Endodermal cell (in vitro differentiated cells): ENCODE results near the gene AMDHD2. TPM values are rescaled to one million over a fixed set of nuclear protein-coding genes. Genes with fewer than 3 reads are reported as not detected.
"Not testable (repeated sequence)": the region's sequence is repeated elsewhere in the genome, so short reads cannot be mapped to it uniquely, and the experiment has no call there.

Source experiments
- DNase-seq: peaks from one replicate; pipeline ENCODE4 v3.0.0-alpha.2; 2017
- H3K27ac ChIP-seq: 2 replicates; pipeline ENCODE4 v1.5.1; 2013; ENCODE audit warnings: mild to moderate bottlenecking, low read depth, low read length, moderate library complexity
- H3K27me3 ChIP-seq: 2 replicates; pipeline ENCODE4 v1.6.1; 2013; ENCODE audit warnings: mild to moderate bottlenecking, low read length, moderate library complexity; ENCODE audit not compliant: insufficient read depth, control insufficient read depth, poor library complexity, severe bottlenecking
- H3K36me3 ChIP-seq: 2 replicates; pipeline ENCODE4 v1.7.0; 2013; ENCODE audit warnings: mild to moderate bottlenecking, low read length, moderate library complexity; ENCODE audit not compliant: control insufficient read depth, insufficient read depth
- H3K4me1 ChIP-seq: one replicate; pipeline ENCODE4 v1.7.0; 2013; ENCODE audit warnings: low read length; ENCODE audit not compliant: control insufficient read depth, insufficient read depth
- H3K4me3 ChIP-seq: 2 replicates; pipeline ENCODE4 v1.5.1; 2013; ENCODE audit warnings: mild to moderate bottlenecking, low read length, moderate library complexity
- H3K9ac ChIP-seq: 2 replicates; pipeline ENCODE4 v1.6.1; 2013; ENCODE audit warnings: mild to moderate bottlenecking, low read length, moderate library complexity; ENCODE audit not compliant: poor library complexity, severe bottlenecking; ENCODE audit errors: extremely low read depth
- H3K9me3 ChIP-seq: 2 replicates; pipeline ENCODE4 v1.6.1; 2013; ENCODE audit warnings: mild to moderate bottlenecking, low read length, moderate library complexity; ENCODE audit not compliant: control insufficient read depth
- H3K27ac Mint-ChIP-seq: 2 replicates; pipeline ENCODE4 v1.8.0; 2020; ENCODE audit warnings: mixed read lengths
- H3K27me3 Mint-ChIP-seq: 2 replicates; pipeline ENCODE4 v1.8.0; 2021; ENCODE audit warnings: mild to moderate bottlenecking, mixed read lengths; ENCODE audit not compliant: insufficient read depth
- H3K36me3 Mint-ChIP-seq: 2 replicates; pipeline ENCODE4 v1.8.0; 2020; ENCODE audit warnings: low read depth, mixed read lengths
- H3K4me1 Mint-ChIP-seq: 2 replicates; pipeline ENCODE4 v1.8.0; 2020; ENCODE audit warnings: mixed read lengths
- H3K4me3 Mint-ChIP-seq: 2 replicates; pipeline ENCODE4 v1.8.0; 2020; ENCODE audit warnings: mild to moderate bottlenecking, moderate library complexity, mixed read lengths
- H3K9me3 Mint-ChIP-seq: 2 replicates; pipeline ENCODE4 v1.8.0; 2020; ENCODE audit warnings: mild to moderate bottlenecking, mixed read lengths
- WGBS, 2 experiments: methylation state at CpG; one replicate each; pipeline versions ENCODE4 v1.1.5 to v1.1.7; 2013; ENCODE audit warnings: missing lambda C conversion rate in 2 of 2, mixed read lengths in 1 of 2; ENCODE audit not compliant: insufficient coverage in 1 of 2, insufficient read length in 1 of 2; 5-methylcytosine and 5-hydroxymethylcytosine counted together
- total RNA-seq, 2 donors: library from RNA; stranded (reverse); fragmentation: NEBNext Ultra II Directional in 1 of 2; extraction: Animal tissue kit (Norgen Biotek cat#: 25700) in 1 of 2; gene quantifications; 2 replicates in 1 of 2; 3 replicates in 1 of 2; pipeline ENCODE4 v1.2.1, GENCODE V29; 2021
- TF ChIP-seq, protein P1 (sequence below): fragments of 200-600 bp; sonication (generic); conservative IDR thresholded peaks from 2 replicates; pipeline ENCODE4 v1.5.0; 2021; ENCODE audit warnings: antibody characterized with exemption, mild to moderate bottlenecking

Gene AMDHD2
- total RNA-seq, 2 donors from 2014 or later: 74.6 to 82.2 TPM

DNA sequence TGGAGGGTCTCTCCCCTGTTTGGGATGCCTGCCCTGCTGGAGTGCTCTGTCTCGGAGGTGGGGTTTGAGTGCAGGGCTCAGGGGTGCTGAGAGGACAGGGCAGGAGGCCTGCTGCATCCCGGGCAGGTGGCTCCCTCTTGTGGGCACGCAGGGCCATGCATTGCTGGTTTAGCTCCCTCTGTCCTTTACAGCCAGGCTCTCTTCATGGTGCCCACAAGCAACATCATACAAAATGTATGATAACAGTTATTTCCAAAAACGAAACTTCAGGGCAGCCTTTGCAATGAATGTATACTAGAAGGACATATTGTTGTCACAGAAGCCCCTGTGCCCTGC lies 40.6 kb downstream of the AMDHD2 start:
- H3K36me3 Mint-ChIP-seq, H3K27ac Mint-ChIP-seq, H3K4me1 Mint-ChIP-seq, H3K9me3 ChIP-seq, H3K27me3 Mint-ChIP-seq, H3K27me3 ChIP-seq, H3K4me3 ChIP-seq, H3K27ac ChIP-seq, H3K4me3 Mint-ChIP-seq, H3K9me3 Mint-ChIP-seq, DNase-seq, H3K36me3 ChIP-seq, H3K9ac ChIP-seq, H3K4me1 ChIP-seq: not testable (repeated sequence)
- WGBS, 2 experiments: 14% methylated on average over 2 of the region's 4 CpGs; no CpG with 5 or more reads in 1 of the 2 experiments
- TF ChIP-seq, protein P1, sequence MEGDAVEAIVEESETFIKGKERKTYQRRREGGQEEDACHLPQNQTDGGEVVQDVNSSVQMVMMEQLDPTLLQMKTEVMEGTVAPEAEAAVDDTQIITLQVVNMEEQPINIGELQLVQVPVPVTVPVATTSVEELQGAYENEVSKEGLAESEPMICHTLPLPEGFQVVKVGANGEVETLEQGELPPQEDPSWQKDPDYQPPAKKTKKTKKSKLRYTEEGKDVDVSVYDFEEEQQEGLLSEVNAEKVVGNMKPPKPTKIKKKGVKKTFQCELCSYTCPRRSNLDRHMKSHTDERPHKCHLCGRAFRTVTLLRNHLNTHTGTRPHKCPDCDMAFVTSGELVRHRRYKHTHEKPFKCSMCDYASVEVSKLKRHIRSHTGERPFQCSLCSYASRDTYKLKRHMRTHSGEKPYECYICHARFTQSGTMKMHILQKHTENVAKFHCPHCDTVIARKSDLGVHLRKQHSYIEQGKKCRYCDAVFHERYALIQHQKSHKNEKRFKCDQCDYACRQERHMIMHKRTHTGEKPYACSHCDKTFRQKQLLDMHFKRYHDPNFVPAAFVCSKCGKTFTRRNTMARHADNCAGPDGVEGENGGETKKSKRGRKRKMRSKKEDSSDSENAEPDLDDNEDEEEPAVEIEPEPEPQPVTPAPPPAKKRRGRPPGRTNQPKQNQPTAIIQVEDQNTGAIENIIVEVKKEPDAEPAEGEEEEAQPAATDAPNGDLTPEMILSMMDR: peak; percentile 68

DNA sequence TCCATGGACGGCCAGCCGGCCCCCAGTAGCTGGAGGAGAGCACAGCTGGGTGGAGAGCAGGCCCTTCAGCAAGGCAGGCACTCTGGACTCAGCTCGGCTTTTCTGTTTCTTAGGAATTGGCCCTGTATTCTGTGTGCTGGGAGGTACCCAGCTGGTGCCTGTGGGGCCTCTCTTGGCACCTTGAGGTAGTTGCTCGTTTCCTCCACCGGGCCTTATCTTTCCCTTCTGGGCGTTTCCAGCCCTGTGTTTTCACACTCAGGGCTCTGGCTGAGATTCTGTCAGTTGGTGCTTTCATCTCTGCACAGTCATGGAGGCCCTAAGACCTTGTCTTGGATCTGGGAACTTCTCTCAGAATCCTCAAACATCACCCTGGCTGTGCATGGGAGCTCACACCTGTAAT lies 47.3 kb downstream of the AMDHD2 start:
- not testable (repeated sequence) for H3K4me3 ChIP-seq, H3K4me1 ChIP-seq, H3K4me3 Mint-ChIP-seq, H3K9me3 Mint-ChIP-seq, H3K27ac ChIP-seq, DNase-seq, H3K27ac Mint-ChIP-seq, H3K27me3 ChIP-seq, H3K9me3 ChIP-seq, H3K36me3 Mint-ChIP-seq, H3K9ac ChIP-seq, H3K27me3 Mint-ChIP-seq, H3K4me1 Mint-ChIP-seq, H3K36me3 ChIP-seq
- no CpG with 5 or more reads among the region's 6 CpGs for WGBS, 2 experiments

DNA sequence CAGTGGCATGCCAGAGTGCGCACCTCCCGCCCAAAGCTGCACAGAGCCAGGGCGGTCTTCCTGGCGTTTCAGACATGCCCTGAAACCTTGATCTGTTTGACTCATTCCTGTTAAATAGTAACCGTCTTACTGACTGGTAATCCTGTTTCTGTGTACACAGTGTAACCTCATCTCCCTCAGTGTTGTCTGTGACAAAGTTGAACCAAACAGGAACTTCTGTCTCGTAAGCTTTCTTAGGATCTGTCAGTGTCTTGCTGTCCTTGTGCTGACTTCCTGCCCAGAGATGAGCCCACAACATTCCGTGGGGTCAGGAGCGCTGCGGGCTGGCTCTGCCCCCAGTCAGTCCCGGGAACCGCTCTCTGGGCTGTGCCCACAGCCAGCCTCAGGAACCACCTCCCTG lies 48.4 kb downstream of the AMDHD2 start:
- not testable (repeated sequence) for H3K27me3 Mint-ChIP-seq, H3K36me3 ChIP-seq, H3K4me3 Mint-ChIP-seq, H3K9me3 Mint-ChIP-seq, H3K27ac ChIP-seq, H3K9ac ChIP-seq, H3K4me3 ChIP-seq, H3K36me3 Mint-ChIP-seq, H3K4me1 Mint-ChIP-seq, H3K27me3 ChIP-seq, DNase-seq, H3K4me1 ChIP-seq, H3K27ac Mint-ChIP-seq, H3K9me3 ChIP-seq
- WGBS, 2 experiments: no CpG with 5 or more reads among the region's 11 CpGs

DNA sequence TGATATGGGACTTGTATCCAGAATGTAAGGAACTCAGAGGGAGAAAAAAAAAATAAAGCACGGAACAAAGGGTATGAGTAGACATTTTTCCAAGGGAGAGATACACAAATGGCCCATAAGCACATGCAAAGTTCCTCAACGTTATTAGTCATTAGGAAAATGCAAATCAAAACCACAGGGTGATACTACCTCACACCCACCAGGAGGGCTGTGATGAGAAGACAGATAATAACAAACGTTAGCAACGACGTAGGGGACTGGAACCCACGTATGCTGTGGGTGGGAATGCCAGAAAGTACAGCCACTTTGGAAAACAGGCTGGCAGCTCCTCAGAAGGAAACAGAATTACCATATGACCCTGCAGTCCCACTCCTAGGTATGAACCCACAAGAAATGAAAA lies 52.5 kb downstream of the AMDHD2 start:
- not testable (repeated sequence) for H3K27ac ChIP-seq, H3K9me3 ChIP-seq, H3K27me3 ChIP-seq, H3K4me3 ChIP-seq, H3K36me3 ChIP-seq, H3K4me3 Mint-ChIP-seq, H3K27ac Mint-ChIP-seq, H3K9me3 Mint-ChIP-seq, H3K27me3 Mint-ChIP-seq, H3K36me3 Mint-ChIP-seq, H3K4me1 Mint-ChIP-seq, H3K9ac ChIP-seq, H3K4me1 ChIP-seq, DNase-seq
- no CpG with 5 or more reads among the region's 6 CpGs for WGBS, 2 experiments

DNA sequence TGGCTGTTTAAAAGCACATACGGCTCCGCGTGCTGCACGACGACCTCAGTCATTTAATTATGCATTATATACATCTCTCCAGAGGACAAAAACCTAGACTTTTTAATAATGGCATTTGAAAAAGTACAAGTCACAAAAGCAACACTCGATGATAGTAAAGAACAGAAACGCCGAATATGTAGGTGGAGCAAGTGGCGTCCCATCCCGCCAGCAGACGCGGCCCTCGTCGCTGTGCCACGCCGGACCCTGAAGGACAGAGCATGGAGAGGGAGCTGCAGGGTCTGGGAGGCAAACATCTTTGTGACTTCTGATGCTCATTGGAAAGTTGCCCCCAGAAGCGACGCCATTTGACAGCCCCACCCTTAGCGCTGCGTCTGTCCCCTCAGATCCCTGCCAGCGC lies 55.7 kb downstream of the AMDHD2 start:
- H3K9ac ChIP-seq, H3K27me3 ChIP-seq, H3K4me1 ChIP-seq, H3K9me3 Mint-ChIP-seq, H3K4me3 Mint-ChIP-seq, H3K27me3 Mint-ChIP-seq, H3K36me3 Mint-ChIP-seq, DNase-seq, H3K9me3 ChIP-seq, H3K4me3 ChIP-seq, H3K27ac ChIP-seq, H3K4me1 Mint-ChIP-seq, H3K27ac Mint-ChIP-seq, H3K36me3 ChIP-seq: not testable (repeated sequence)
- 97% methylated on average over 9 of the region's 21 CpGs; no CpG with 5 or more reads in 1 of the 2 experiments for WGBS, 2 experiments

DNA sequence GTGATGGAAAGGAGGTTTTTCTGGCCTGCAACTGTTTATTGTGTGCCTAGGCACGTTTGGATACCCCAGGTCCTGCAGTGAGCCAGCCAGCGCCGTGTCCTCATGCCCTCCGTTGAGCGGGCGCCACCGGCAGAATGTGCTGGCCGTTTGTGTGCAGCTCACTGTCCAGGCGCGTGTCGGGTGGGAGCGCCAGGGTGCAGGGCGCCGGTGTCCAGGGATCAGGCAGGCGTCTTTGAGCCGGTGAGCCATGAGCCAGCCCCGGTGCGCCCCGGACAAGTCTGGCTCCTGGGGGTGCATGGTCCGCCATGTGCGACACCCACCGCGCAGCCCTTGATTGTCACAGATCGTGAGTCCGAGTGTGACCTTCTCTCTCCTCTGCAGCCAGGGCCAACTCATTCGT lies 56.9 kb downstream of the AMDHD2 start:
- H3K9ac ChIP-seq, H3K27me3 ChIP-seq, H3K27ac Mint-ChIP-seq, H3K36me3 ChIP-seq, H3K4me3 ChIP-seq, H3K9me3 Mint-ChIP-seq, H3K4me1 ChIP-seq, DNase-seq, H3K36me3 Mint-ChIP-seq, H3K9me3 ChIP-seq, H3K4me3 Mint-ChIP-seq, H3K27me3 Mint-ChIP-seq, H3K27ac ChIP-seq, H3K4me1 Mint-ChIP-seq: not testable (repeated sequence)
- 83% methylated on average over 1 of the region's 26 CpGs; no CpG with 5 or more reads in 1 of the 2 experiments for WGBS, 2 experiments

DNA sequence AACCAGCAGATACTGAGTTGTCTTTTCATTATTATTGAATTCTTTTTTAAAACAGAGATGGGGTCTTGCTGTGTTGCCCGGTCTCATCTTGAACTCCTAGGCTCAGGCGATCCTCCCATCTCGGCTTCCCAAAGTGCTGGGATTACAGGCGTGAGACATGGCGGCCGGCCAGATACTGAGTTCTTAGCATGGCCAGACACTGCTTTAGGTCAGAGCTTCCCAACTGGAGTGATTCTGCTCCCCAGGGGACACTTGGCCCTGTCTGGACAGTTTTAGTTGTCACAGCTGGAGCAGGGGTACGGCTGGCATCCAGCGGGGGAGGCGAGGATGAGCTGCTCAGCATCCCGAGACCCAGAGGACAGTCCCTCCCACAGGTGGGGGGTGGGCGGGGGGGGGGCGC lies 58.7 kb downstream of the AMDHD2 start:
- H3K4me3 ChIP-seq, DNase-seq, H3K36me3 ChIP-seq, H3K4me3 Mint-ChIP-seq, H3K9me3 Mint-ChIP-seq, H3K27me3 Mint-ChIP-seq, H3K36me3 Mint-ChIP-seq, H3K27me3 ChIP-seq, H3K9me3 ChIP-seq, H3K27ac Mint-ChIP-seq, H3K9ac ChIP-seq, H3K4me1 Mint-ChIP-seq, H3K27ac ChIP-seq, H3K4me1 ChIP-seq: not testable (repeated sequence)
- no CpG with 5 or more reads among the region's 12 CpGs for WGBS, 2 experiments
